ENCODE measurements around the gene SCAPER. TPM values are rescaled to one million over a fixed set of nuclear protein-coding genes. Genes with fewer than 3 reads are reported as not detected.

SCAPER gene
- total and polyA plus RNA-seq, 2 of the 4 experiments (the other 2 are of a cell fraction): 2.9 to 9.7 TPM

GRCh38 chr15:76468722-76469121, 436.4 kb downstream of the SCAPER start:
- Histone ChIP-seq H3K14ac (replicated peaks; ENCODE audit: low read depth, low read length) (no peak overlapping the region), H2BK15ac (ENCODE audit: low read depth, low read length) (no peak overlapping the region), H4K5ac (ENCODE audit: low read depth, low read length) (no peak overlapping the region), H3K23ac (ENCODE audit: low read depth, low read length) (no peak overlapping the region), H2BK20ac (ENCODE audit: low read depth, low read length) (no peak overlapping the region), H3K27ac (ENCODE audit: insufficient read depth, low read length) (no peak overlapping the region), H3K4me1 (ENCODE audit: control insufficient read depth, insufficient read depth, low read length) (no peaks in the 10 kb centered on the region), H2BK120ac (ENCODE audit: low read depth, low read length) (no peak overlapping the region), H3K4me3 (ENCODE audit: insufficient read depth, low read depth, low read length) (no peak overlapping the region), H2AK9ac (replicated peaks; ENCODE audit: low read depth, low read length, poor library complexity) (no peak overlapping the region), H3K4me2 (ENCODE audit: low read depth, low read length) (no peak overlapping the region), H4K91ac (ENCODE audit: insufficient read depth, low read depth, low read length) (no peak overlapping the region), H3K9me1 (ENCODE audit: insufficient read depth, low read length) (no peaks in the 10 kb centered on the region), H2AK5ac (ENCODE audit: low read depth, low read length) (no peak overlapping the region), H3K9me3 (ENCODE audit: control insufficient read depth, insufficient read depth, low read length) (peaks cover 2% of the 10 kb centered on the region; the same call in 1 of the 2 replicates), H3K27me3 (ENCODE audit: control insufficient read depth, insufficient read depth, low read length) (no peaks in the 10 kb centered on the region), H4K20me1 (ENCODE audit: insufficient read depth, low read length) (no peaks in the 10 kb centered on the region), H3K4ac (ENCODE audit: low read depth, low read length) (no peak overlapping the region), H3K36me3 (ENCODE audit: control insufficient read depth, insufficient read depth, low read length) (no peaks in the 10 kb centered on the region), H3K9ac (ENCODE audit: low read depth, low read length) (no peak overlapping the region), H2AFZ (replicated peaks; ENCODE audit: low read length, poor library complexity) (no peak overlapping the region), H3K56ac (ENCODE audit: extremely low read depth, insufficient read depth, low read length) (no peak overlapping the region), H3K18ac (ENCODE audit: low read depth, low read length) (no peak overlapping the region), H3K79me1 (ENCODE audit: low read depth in 1 of 2, low read length in 2 of 2) (no peaks in the 10 kb centered on the region), H4K8ac (ENCODE audit: low read depth in 2 of 2, low read length in 2 of 2) (no peak overlapping the region), H2BK5ac (ENCODE audit: low read depth, low read length, poor library complexity, severe bottlenecking) (no peak overlapping the region)
- ChIA-PET CTCF (no interaction called here), POLR2A (ENCODE audit: unreplicated experiment) (no interaction called here)
- in situ Hi-C loops (cut with MboI; ENCODE audit: low sequenced_read_pairs): no loop called here
- BruUV-seq (replicated peaks): no TSS peak
- no peak for DNase-seq
- ATAC-seq (ENCODE audit: low read depth): no peak
- dilution Hi-C loops (cut with HindIII; ENCODE audit: low sequenced_read_pairs, unreplicated experiment): no loop called here
- WGBS, 2 experiments (ENCODE audit: extremely low coverage in 2 of 2, insufficient read length in 1 of 2): 100% methylated on average over 1 of the region's 2 CpGs; no CpG with 5 or more reads in 1 of the 2 experiments
- TF ChIP-seq SMC3 (IDR thresholded peaks at IDR 0.05; ENCODE audit: low read depth, low read length) (no peak), CHD1 (IDR thresholded peaks at IDR 0.05; ENCODE audit: low read depth, low read length) (no peak), MAFK (IDR thresholded peaks at IDR 0.05; ENCODE audit: low read depth, low read length) (peak; percentile 74), NFE2L2 (IDR thresholded peaks at IDR 0.05; ENCODE audit: low read depth, low read length) (no peak)
- intact Hi-C loops (cut with micrococcal nuclease): no loop called here
